ENCODE data around the gene SNPH. TPM values are rescaled to one million over a fixed set of nuclear protein-coding genes. Genes with fewer than 3 reads are reported as not detected.

Gene SNPH
- total and polyA plus RNA-seq, 2 of the 8 experiments (the other 6 are each of a cell fraction or from before 2014, with no cell fraction given), result 0.98 to 4.9 TPM

GRCh38 chr20:1325173-1326030 is 59.3 kb downstream of the SNPH start:
- Histone ChIP-seq H3K79me2 (ENCODE audit: control insufficient read depth in 1 of 2, insufficient read depth in 2 of 2, low read length in 2 of 2) (peaks cover 21 to 49% of the 10 kb centered on the region in 2 experiments), H2BK120ac (replicated peaks; ENCODE audit: low read depth, low read length) (no peak overlapping the region), H3K9ac (replicated peaks in 1 of 4; ENCODE audit: extremely low read depth in 1 of 4, low read depth in 3 of 4, low read length in 3 of 4) (peak overlapping the region; percentile 95 to 97 (median 96)), H4K20me1 (replicated peaks in 1 of 2; ENCODE audit: control insufficient read depth in 1 of 2, insufficient read depth in 2 of 2, low read length in 2 of 2) (peaks cover 4 to 29% of the 10 kb centered on the region in 2 experiments), H3K4me3 (ENCODE audit: extremely low read depth in 1 of 4, insufficient read depth in 2 of 4, low read depth in 3 of 4, low read length in 4 of 4) (peak overlapping the region; percentile 88 to 94 (median 93)), H3K27me3 (replicated peaks in 1 of 4; ENCODE audit: control insufficient read depth in 3 of 4, extremely low read depth in 1 of 4, insufficient read depth in 3 of 4, low read length in 3 of 4) (no peaks in the 10 kb centered on the region), H3K4ac (replicated peaks; ENCODE audit: insufficient read length, low read depth, low read length) (peak overlapping the region; percentile 63), H3K23ac (ENCODE audit: insufficient read length) (no peak overlapping the region), H3K9me3 (ENCODE audit: insufficient read depth in 2 of 2, low read depth in 1 of 2, low read length in 1 of 2) (no peaks in the 10 kb centered on the region), H4K8ac (ENCODE audit: extremely low read depth, insufficient read depth, low read length) (peak overlapping the region; percentile 98; the same call in 1 of the 2 replicates), H2AK5ac (ENCODE audit: low read depth, low read length) (no peak overlapping the region; the same call in 1 of the 2 replicates), H3K18ac (ENCODE audit: extremely low read depth, low read length) (peak overlapping the region; percentile 85), H3K36me3 (ENCODE audit: control insufficient read depth in 2 of 4, insufficient read depth in 4 of 4, low read length in 3 of 4) (0 out of 8 replicates have a peak, but pooled peaks cover 0 to 3% (median 0%) of the 10 kb centered on the region in 4 experiments), H2BK5ac (ENCODE audit: low read depth, low read length) (peak overlapping the region; percentile 92; the same call in 1 of the 2 replicates), H2BK20ac (ENCODE audit: low read length) (no peak overlapping the region), H3K23me2 (ENCODE audit: low read depth, low read length) (peaks cover 10% of the 10 kb centered on the region), H3K4me2 (ENCODE audit: insufficient read depth in 1 of 2, low read depth in 2 of 2, low read length in 2 of 2) (peak overlapping the region; percentile 77 to 98), H3K27ac (ENCODE audit: low read depth, low read length) (peak overlapping the region; percentile 95), H2AFZ (ENCODE audit: low read length) (peak overlapping the region; percentile 94), H3K4me1 (replicated peaks in 1 of 4; ENCODE audit: control insufficient read depth in 3 of 4, insufficient read depth in 4 of 4, low read length in 3 of 4) (peaks cover 2 to 13% (median 5%) of the 10 kb centered on the region in 4 experiments; a peak in 6 of 7 replicates), H2BK12ac (ENCODE audit: low read depth, low read length) (peak overlapping the region; percentile 88), H3K79me1 (ENCODE audit: low read depth, low read length) (peaks cover 30% of the 10 kb centered on the region), H2BK15ac (ENCODE audit: low read length) (no peak overlapping the region), H3K14ac (ENCODE audit: insufficient read length) (no peak overlapping the region), H4K91ac (replicated peaks; ENCODE audit: insufficient read length, low read length) (peak overlapping the region; percentile 64), H4K5ac (ENCODE audit: insufficient read length, low read depth, low read length) (peak overlapping the region; percentile 37), H3K56ac (replicated peaks; ENCODE audit: insufficient read length, low read depth, low read length) (peak overlapping the region; percentile 43)
- WGBS, 2 experiments (ENCODE audit: extremely low coverage in 1 of 2, insufficient coverage in 1 of 2, insufficient read length in 1 of 2, insufficient replicate concordance in 2 of 2, low coverage in 1 of 2, low lambda C conversion rate in 2 of 2, missing lambda C conversion rate in 1 of 2), result 2% methylated on average over 56 of the region's 56 CpGs; no CpG with 5 or more reads in 1 of the 2 experiments
- FAIRE-seq (peak; percentile 79), DNase-seq (ENCODE audit: low read depth in 1 of 2, low spot score in 2 of 2) (peak; percentile 79 to 97)
- ChIA-PET CTCF (ENCODE audit: partially characterized antibody) (interaction anchor here (0.7 to 1.2 kb wide), 4 partner anchors 41 to 381 kb away, joined by 3 read pairs; no protein-coding TSS in a partner anchor), POLR2A (ENCODE audit: partially characterized antibody) (interaction anchor here (0.8 to 6.5 kb wide), 19 partner anchors 8 to 124 kb away, joined by 3 to 34 read pairs (median 4); no protein-coding TSS in a partner anchor)
- TF ChIP-seq EP300 (IDR thresholded peaks at IDR 0.05; ENCODE audit: borderline replicate concordance in 1 of 2, low read depth in 2 of 2, low read length in 2 of 2), result peak in 1 of 2 experiments; percentile 24; a peak in 1 of 3 replicates
- peak in 1 of 2 experiments; percentile 14; a peak in 1 of 4 replicates for TF ChIP-seq HDAC2 (IDR thresholded peaks at IDR 0.05; ENCODE audit: borderline replicate concordance in 1 of 2, low read depth in 2 of 2, low read length in 2 of 2)
- TF ChIP-seq TEAD4 (IDR thresholded peaks at IDR 0.05; ENCODE audit: low read depth, low read length), result no peak
- TF ChIP-seq ATF3 (IDR thresholded peaks at IDR 0.05; ENCODE audit: insufficient read depth, low read depth, low read length), result no peak
- no peak for TF ChIP-seq EZH2 (IDR thresholded peaks at IDR 0.05; ENCODE audit: low read depth, low read length, severe bottlenecking)
- TF ChIP-seq NRF1 (IDR thresholded peaks at IDR 0.05; ENCODE audit: low read depth, low read length), result peak; percentile 55
- no peak for TF ChIP-seq GABPA (IDR thresholded peaks at IDR 0.05; ENCODE audit: borderline replicate concordance, insufficient read depth, low read length)
- 0 out of 2 replicates have a peak, but pooled peaks have one; percentile 9 for TF ChIP-seq JUN (IDR thresholded peaks at IDR 0.05; ENCODE audit: low read depth, low read length)
- TF ChIP-seq SP1 (IDR thresholded peaks at IDR 0.05; ENCODE audit: low read depth, low read length), result no peak

All from H1 (cell line).